Caco-2 (cell line): Measurements from ENCODE around the gene OR5K3. TPM values are rescaled to one million over a fixed set of nuclear protein-coding genes. Genes with fewer than 3 reads are reported as not detected.

Experiments
- BruUV-seq: library from RNA; stranded (reverse); fragments of 400-500 nt; replicated peaks from 2 replicates; lab custom pipeline; 2021; lab: Mats Ljungman, UMichigan
- CTCF ChIA-PET: fragments of 300-600 bp; sonication (Branson Sonifier 250); formaldehyde crosslinking; loops from one replicate; lab custom pipeline; 2022; ENCODE audit warnings: antibody characterized with exemption; lab: Charles Lee
- POLR2A ChIA-PET: fragments of 300-600 bp; sonication (Branson Sonifier 250); formaldehyde crosslinking; loops from one replicate; lab custom pipeline; 2022; ENCODE audit warnings: antibody characterized with exemption; lab: Charles Lee
- DNase-seq, 2 experiments: peaks; one replicate each; pipeline versions ENCODE4 v3.0.0 to v3.0.0-alpha.2; 2020 to 2022
- H3K27me3 ChIP-seq: replicated peaks from 2 replicates; pipeline ENCODE4 v1.6.0; 2011; ENCODE audit warnings: low read length; ENCODE audit not compliant: control insufficient read depth, insufficient read depth
- H3K36me3 ChIP-seq: 2 replicates; pipeline ENCODE4 v1.5.1; 2011; ENCODE audit warnings: low read length; ENCODE audit not compliant: control insufficient read depth, insufficient read depth
- H3K4me1 ChIP-seq: fragments of 250-450 bp; sonication (Bioruptor Pico); 2 replicates; pipeline ENCODE4 v1.5.1; 2020; ENCODE audit warnings: mild to moderate bottlenecking
- H3K4me3 ChIP-seq: 2 replicates; pipeline ENCODE4 v1.5.1; 2011; ENCODE audit warnings: low read depth, mild to moderate bottlenecking, control low read depth, low read length
- H3K9me3 ChIP-seq: fragments of 250-450 bp; sonication (Bioruptor Pico); 2 replicates; pipeline ENCODE4 v1.5.1; 2020; ENCODE audit warnings: mild to moderate bottlenecking, moderate library complexity
- H3K27ac Mint-ChIP-seq: one replicate; pipeline ENCODE4 v1.8.0; 2022; ENCODE audit warnings: mixed read lengths; ENCODE audit not compliant: unreplicated experiment
- H3K27me3 Mint-ChIP-seq: one replicate; pipeline ENCODE4 v1.8.0; 2022; ENCODE audit warnings: mixed read lengths; ENCODE audit not compliant: insufficient read depth, unreplicated experiment
- H3K36me3 Mint-ChIP-seq: one replicate; pipeline ENCODE4 v1.8.0; 2022; ENCODE audit warnings: mild to moderate bottlenecking, mixed read lengths; ENCODE audit not compliant: insufficient read depth, unreplicated experiment
- H3K4me1 Mint-ChIP-seq: one replicate; pipeline ENCODE4 v1.8.0; 2022; ENCODE audit warnings: low read depth, mixed read lengths; ENCODE audit not compliant: unreplicated experiment
- H3K4me3 Mint-ChIP-seq: one replicate; pipeline ENCODE4 v1.8.0; 2022; ENCODE audit warnings: mild to moderate bottlenecking, moderate library complexity, mixed read lengths; ENCODE audit not compliant: unreplicated experiment
- H3K9me3 Mint-ChIP-seq: one replicate; pipeline ENCODE4 v1.8.0; 2022; ENCODE audit warnings: mixed read lengths; ENCODE audit not compliant: unreplicated experiment
- intact Hi-C: fragments of 100-400 bp; cut with micrococcal nuclease; formaldehyde crosslinking; loops from one replicate; pipeline ENCODE4 v1.10.0; 2022; ENCODE audit not compliant: unreplicated experiment
- total RNA-seq: library from RNA; stranded (reverse); gene quantifications from 2 replicates; pipeline ENCODE4 v1.2.3, GENCODE V29; 2022
- TF ChIP-seq, protein P1 (sequence below), 2 experiments: fragments of 200-600 bp in 1 of 2; IDR thresholded peaks; 1 replicate in 1 of 2; 2 replicates in 1 of 2; pipeline versions ENCODE4 v1.5.1 to v1.8.0; 2011 to 2022; ENCODE audit warnings: antibody characterized with exemption in 1 of 2, control low read depth in 1 of 2, inconsistent platforms in 1 of 2, low read depth in 1 of 2, low read length in 1 of 2, mild to moderate bottlenecking in 1 of 2, moderate library complexity in 1 of 2; ENCODE audit not compliant: insufficient read depth in 1 of 2, severe bottlenecking in 1 of 2, unreplicated experiment in 1 of 2

OR5K3 gene
- total RNA-seq, 1 experiment from 2014 or later, result not detected

DNA sequence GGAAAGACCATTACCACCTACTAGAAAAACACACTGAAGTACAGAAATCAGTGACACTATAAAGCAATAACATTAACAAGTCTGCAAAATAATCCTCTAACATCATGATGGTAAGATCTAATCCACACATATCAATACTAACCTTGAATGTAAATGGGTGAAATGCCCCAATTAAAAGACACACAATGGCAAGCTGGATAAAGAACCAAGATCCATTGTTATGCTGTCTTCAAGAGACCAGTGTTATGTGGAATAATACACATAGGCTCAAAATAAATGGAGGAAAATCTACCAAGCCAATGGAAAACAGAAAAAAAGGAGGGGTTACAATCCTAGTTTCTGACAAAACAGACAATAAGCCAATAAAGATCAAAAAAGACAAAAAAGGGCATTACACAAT lies 13.5 kb downstream of the OR5K3 start:
- Histone ChIP-seq H3K4me3 (no peak overlapping the region), H3K36me3 (no peaks in the 10 kb centered on the region), H3K4me1 (no peaks in the 10 kb centered on the region), H3K27me3 (no peaks in the 10 kb centered on the region), H3K9me3 (peaks cover 5% of the 10 kb centered on the region; the same call in 1 of the 2 replicates)
- no peaks in the 10 kb centered on the region for H3K4me1 Mint-ChIP-seq
- ChIA-PET CTCF (no interaction called here), POLR2A (no interaction called here)
- H3K4me3 Mint-ChIP-seq, result no peak overlapping the region
- TF ChIP-seq, protein P1, sequence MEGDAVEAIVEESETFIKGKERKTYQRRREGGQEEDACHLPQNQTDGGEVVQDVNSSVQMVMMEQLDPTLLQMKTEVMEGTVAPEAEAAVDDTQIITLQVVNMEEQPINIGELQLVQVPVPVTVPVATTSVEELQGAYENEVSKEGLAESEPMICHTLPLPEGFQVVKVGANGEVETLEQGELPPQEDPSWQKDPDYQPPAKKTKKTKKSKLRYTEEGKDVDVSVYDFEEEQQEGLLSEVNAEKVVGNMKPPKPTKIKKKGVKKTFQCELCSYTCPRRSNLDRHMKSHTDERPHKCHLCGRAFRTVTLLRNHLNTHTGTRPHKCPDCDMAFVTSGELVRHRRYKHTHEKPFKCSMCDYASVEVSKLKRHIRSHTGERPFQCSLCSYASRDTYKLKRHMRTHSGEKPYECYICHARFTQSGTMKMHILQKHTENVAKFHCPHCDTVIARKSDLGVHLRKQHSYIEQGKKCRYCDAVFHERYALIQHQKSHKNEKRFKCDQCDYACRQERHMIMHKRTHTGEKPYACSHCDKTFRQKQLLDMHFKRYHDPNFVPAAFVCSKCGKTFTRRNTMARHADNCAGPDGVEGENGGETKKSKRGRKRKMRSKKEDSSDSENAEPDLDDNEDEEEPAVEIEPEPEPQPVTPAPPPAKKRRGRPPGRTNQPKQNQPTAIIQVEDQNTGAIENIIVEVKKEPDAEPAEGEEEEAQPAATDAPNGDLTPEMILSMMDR (IDR thresholded peaks at IDR 0.05; ENCODE audit: insufficient read depth in 1 of 2, low read depth in 1 of 2, low read length in 1 of 2, severe bottlenecking in 1 of 2, unreplicated experiment in 1 of 2), result no peak
- intact Hi-C loops, result no loop called here
- no peak for DNase-seq
- no peak overlapping the region for H3K27ac Mint-ChIP-seq
- no peaks in the 10 kb centered on the region for H3K27me3 Mint-ChIP-seq
- no TSS peak for BruUV-seq
- H3K36me3 Mint-ChIP-seq, result no peaks in the 10 kb centered on the region
- peaks cover 44% of the 10 kb centered on the region for H3K9me3 Mint-ChIP-seq

DNA sequence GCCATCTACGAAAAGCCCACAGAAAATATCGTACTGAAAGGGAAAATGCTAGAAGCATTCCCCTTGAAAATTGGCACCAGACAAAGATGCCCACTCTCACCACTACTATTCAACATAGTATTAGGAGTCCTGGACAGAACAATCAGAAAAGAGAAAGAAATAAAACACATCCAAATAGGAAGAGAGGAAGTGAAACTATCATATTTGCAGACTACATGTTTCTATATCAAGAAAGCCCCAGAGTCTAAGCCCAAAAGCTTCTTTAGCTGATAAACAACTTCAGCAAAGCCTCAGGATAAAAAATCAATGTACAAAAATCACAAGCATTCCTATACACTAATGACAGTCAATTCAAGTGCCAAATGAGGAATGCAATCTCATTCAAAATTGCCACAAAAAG lies 15.6 kb downstream of the OR5K3 start:
- no peak overlapping the region for H3K4me3 Mint-ChIP-seq
- no peaks in the 10 kb centered on the region for H3K36me3 Mint-ChIP-seq
- ChIA-PET POLR2A (no interaction called here), CTCF (no interaction called here)
- H3K4me1 Mint-ChIP-seq, result no peaks in the 10 kb centered on the region
- Histone ChIP-seq H3K4me1 (no peaks in the 10 kb centered on the region), H3K36me3 (no peaks in the 10 kb centered on the region), H3K4me3 (no peak overlapping the region), H3K9me3 (peaks cover 5% of the 10 kb centered on the region; the same call in 1 of the 2 replicates), H3K27me3 (no peaks in the 10 kb centered on the region)
- BruUV-seq, result no TSS peak
- H3K27me3 Mint-ChIP-seq, result no peaks in the 10 kb centered on the region
- no peak overlapping the region for H3K27ac Mint-ChIP-seq
- no peak for DNase-seq
- TF ChIP-seq, protein P1 (IDR thresholded peaks at IDR 0.05; ENCODE audit: insufficient read depth in 1 of 2, low read depth in 1 of 2, low read length in 1 of 2, severe bottlenecking in 1 of 2, unreplicated experiment in 1 of 2), result no peak
- H3K9me3 Mint-ChIP-seq, result peaks cover 44% of the 10 kb centered on the region
- intact Hi-C loops, result no loop called here

DNA sequence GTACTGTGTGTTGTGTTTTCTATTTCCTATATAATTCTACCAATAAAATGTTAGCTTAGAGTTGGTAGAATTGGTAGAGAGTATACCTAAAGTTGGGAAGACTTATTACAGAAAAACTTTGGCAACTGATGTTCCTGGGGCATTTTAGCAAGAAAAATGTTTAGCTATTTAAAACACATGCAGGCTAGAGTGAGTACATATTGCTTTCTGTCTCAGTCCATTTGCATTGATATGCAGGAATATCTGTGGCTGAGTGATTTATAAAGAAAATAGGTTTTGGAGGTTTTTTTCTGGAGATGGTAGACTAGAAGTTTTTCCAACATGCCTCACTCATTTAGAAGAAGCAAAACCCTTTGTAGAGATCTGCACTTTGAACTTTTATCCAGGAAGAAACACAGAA lies 42.1 kb downstream of the OR5K3 start:
- Histone ChIP-seq H3K36me3 (no peaks in the 10 kb centered on the region), H3K4me3 (no peak overlapping the region), H3K27me3 (no peaks in the 10 kb centered on the region), H3K4me1 (no peaks in the 10 kb centered on the region), H3K9me3 (peaks cover 12% of the 10 kb centered on the region; the same call in 1 of the 2 replicates)
- H3K27ac Mint-ChIP-seq, result no peak overlapping the region
- intact Hi-C loops, result no loop called here
- no TSS peak for BruUV-seq
- DNase-seq, result no peak
- no peaks in the 10 kb centered on the region for H3K27me3 Mint-ChIP-seq
- peaks cover 23% of the 10 kb centered on the region for H3K9me3 Mint-ChIP-seq
- TF ChIP-seq, protein P1 (IDR thresholded peaks at IDR 0.05; ENCODE audit: insufficient read depth in 1 of 2, low read depth in 1 of 2, low read length in 1 of 2, severe bottlenecking in 1 of 2, unreplicated experiment in 1 of 2), result no peak
- CTCF ChIA-PET, result no interaction called here
- H3K36me3 Mint-ChIP-seq, result no peaks in the 10 kb centered on the region
- no peak overlapping the region for H3K4me3 Mint-ChIP-seq
- no peaks in the 10 kb centered on the region for H3K4me1 Mint-ChIP-seq
- POLR2A ChIA-PET, result no interaction called here
